ENCODE data around the gene DNAJA4. TPM values are rescaled to one million over a fixed set of nuclear protein-coding genes. Genes with fewer than 3 reads are reported as not detected.

Gene DNAJA4
- total RNA-seq, 1 experiment from 2014 or later, result not detected

DNA sequence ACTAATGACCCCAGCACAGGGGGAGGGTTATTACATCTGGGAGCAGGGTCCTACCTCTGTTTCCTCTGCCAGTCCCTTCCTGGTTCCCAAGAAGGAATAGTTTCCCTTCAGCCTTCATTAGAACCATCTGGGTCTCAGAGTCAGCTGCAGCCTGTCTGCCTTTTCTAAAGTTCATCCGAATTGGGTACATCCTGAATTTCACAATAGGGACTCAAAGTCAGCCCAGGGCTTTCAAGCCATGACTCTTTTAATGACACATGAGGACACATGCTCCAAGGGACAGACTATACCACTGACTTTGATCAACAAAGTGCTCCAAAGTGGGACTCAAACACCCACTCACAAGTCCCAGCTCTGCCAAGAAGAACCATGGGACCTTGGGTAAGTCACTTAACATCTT, 63.1 kb downstream of the DNAJA4 start:
- in situ Hi-C loops (cut with HindIII; ENCODE audit: low sequenced_read_pairs), result no loop called here
- no peak for DNase-seq (ENCODE audit: low spot score)

DNA sequence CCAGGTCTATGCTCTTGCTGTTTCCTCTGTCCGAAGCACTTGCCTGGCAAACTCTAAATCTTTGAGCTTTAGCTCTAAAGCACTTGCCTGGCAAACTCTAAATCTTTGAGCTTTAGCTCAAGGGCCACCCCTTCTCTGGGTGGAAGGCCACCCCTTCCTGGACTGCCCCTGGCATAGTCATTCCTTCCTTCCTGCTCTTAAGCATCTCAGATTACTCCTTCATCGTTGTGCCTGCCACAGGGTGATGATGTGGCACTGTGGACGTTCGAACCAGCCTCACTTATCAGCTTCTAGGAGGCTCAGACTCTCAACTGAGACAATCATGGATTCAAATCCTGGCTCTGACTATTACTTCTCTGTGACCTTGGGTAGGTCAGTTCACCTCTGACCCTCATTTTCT, 65.3 kb downstream of the DNAJA4 start:
- in situ Hi-C loops (cut with HindIII; ENCODE audit: low sequenced_read_pairs), result no loop called here

More for the DNA sequence above, 65.3 kb downstream of the DNAJA4 start:
- DNase-seq (ENCODE audit: low spot score), result no peak

Other genes with a start within 250 kb of the DNAJA4 start
- 9.7 and 13.9 TPM in 2 replicates for gene TBC1D2B, start 186.9 kb upstream of the DNAJA4 start, total RNA-seq (2014; rRNA removed; shearing (Covaris generic))
- gene SH2D7, start 172.0 kb upstream of the DNAJA4 start, total RNA-seq (2014; rRNA removed; shearing (Covaris generic)), result not detected in 2 replicates
- gene CIB2, start 133.1 kb upstream of the DNAJA4 start, total RNA-seq (2014; rRNA removed; shearing (Covaris generic)), result 29.7 and 48.3 TPM in 2 replicates
- 53.8 and 68.5 TPM in 2 replicates for gene IDH3A, start 115.2 kb upstream of the DNAJA4 start, total RNA-seq (2014; rRNA removed; shearing (Covaris generic))
- 9.9 and 17.3 TPM in 2 replicates for gene ACSBG1, start 30.0 kb upstream of the DNAJA4 start, total RNA-seq (2014; rRNA removed; shearing (Covaris generic))
- gene SKIC8, start 35.0 kb downstream of the DNAJA4 start, total RNA-seq (2014; rRNA removed; shearing (Covaris generic)), result 484 and 486 TPM in 2 replicates
- not detected in 2 replicates for gene CRABP1, start 75.8 kb downstream of the DNAJA4 start, total RNA-seq (2014; rRNA removed; shearing (Covaris generic))
- gene IREB2, start 173.7 kb downstream of the DNAJA4 start, total RNA-seq (2014; rRNA removed; shearing (Covaris generic)), result 19.2 and 23.8 TPM in 2 replicates
- gene HYKK, start 243.0 kb downstream of the DNAJA4 start, total RNA-seq (2014; rRNA removed; shearing (Covaris generic)), result 5.3 and 13.9 TPM in 2 replicates